ENCODE data around the gene MCM3. TPM values are rescaled to one million over a fixed set of nuclear protein-coding genes. Genes with fewer than 3 reads are reported as not detected.

The MCM3 gene
- polyA plus RNA-seq (2011; rRNA removed) (33.3 and 42.2 TPM in 2 replicates), polyA minus RNA-seq (2011; rRNA and poly(A)+ RNA removed) (26.1 and 28.9 TPM in 2 replicates)

DNA sequence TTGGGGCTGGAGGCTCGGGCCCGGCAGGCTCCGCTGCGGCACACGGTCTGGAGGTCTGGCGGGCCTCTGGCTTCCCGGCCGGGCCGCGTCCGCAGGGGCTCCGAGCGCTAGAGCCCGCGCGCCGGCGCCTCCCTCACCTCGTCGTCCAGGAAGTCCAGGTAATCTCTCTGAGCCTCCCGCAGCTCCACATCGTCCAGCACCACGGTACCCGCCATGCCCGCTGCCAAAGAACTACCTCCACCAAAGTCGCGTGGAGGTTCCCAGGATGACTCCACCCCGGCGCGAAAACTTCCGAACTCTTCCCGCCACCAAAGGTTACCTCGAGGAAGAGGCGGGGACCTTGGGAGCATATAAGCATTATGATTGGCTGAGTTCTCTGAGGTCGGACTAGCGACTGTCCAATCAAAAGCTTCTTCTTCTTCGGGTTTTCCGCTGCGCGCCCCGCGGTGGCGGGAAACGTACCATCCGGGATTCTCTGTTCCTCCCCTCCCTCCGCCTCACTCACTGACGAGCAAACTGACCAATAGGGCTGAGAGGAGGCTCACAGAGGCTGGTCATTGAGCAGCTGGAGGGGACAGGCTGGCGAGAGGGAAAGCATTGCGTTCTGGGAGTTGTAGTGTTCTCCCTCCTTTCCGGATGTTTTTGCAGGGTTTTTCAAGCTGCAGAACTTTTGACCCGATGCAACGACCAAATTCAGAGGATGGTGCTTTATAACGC, at the start of gene MCM3:
MCM3 (minus strand) TSS at position 283 of the 717 bp plus-strand sequence; CDS start at position 215, 68 bp downstream.
- POLR2A ChIA-PET: interaction anchor here (0.6 kb wide), 1 partner anchor 304 kb away, joined by 5 read pairs; no protein-coding TSS in a partner anchor
- DNase-seq (ENCODE audit: low read depth): peak; percentile 99
- CTCF ChIA-PET: interaction anchor here (0.7 to 3.0 kb wide), 12 partner anchors 8 to 379 kb away, joined by 3 to 22 read pairs (median 6); no protein-coding TSS in a partner anchor
- H3K36me3 ChIP-seq (ENCODE audit: control insufficient read depth, insufficient read depth, low read length): peaks cover 2% of the 10 kb centered on the region; the same call in 1 of the 2 replicates
- TF ChIP-seq, protein P1, sequence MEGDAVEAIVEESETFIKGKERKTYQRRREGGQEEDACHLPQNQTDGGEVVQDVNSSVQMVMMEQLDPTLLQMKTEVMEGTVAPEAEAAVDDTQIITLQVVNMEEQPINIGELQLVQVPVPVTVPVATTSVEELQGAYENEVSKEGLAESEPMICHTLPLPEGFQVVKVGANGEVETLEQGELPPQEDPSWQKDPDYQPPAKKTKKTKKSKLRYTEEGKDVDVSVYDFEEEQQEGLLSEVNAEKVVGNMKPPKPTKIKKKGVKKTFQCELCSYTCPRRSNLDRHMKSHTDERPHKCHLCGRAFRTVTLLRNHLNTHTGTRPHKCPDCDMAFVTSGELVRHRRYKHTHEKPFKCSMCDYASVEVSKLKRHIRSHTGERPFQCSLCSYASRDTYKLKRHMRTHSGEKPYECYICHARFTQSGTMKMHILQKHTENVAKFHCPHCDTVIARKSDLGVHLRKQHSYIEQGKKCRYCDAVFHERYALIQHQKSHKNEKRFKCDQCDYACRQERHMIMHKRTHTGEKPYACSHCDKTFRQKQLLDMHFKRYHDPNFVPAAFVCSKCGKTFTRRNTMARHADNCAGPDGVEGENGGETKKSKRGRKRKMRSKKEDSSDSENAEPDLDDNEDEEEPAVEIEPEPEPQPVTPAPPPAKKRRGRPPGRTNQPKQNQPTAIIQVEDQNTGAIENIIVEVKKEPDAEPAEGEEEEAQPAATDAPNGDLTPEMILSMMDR (IDR thresholded peaks at IDR 0.05; ENCODE audit: insufficient read depth, low read depth, low read length): peak; percentile 25; the same call in 1 of the 2 replicates
- H3K4me3 ChIP-seq (ENCODE audit: low read depth, low read length): peak within 1 kb of the TSS; percentile 81
- H3K27me3 ChIP-seq (ENCODE audit: control insufficient read depth, insufficient read depth, low read length): no peaks in the 10 kb centered on the region

- CTCF ChIA-PET: no interaction called here
- Histone ChIP-seq H3K36me3 (ENCODE audit: control insufficient read depth, insufficient read depth, low read length) (no peaks in the 10 kb centered on the region), H3K27me3 (ENCODE audit: control insufficient read depth, insufficient read depth, low read length) (peaks cover 1% of the 10 kb centered on the region; the same call in 1 of the 2 replicates), H3K4me3 (ENCODE audit: low read depth, low read length) (no peak overlapping the region)
- DNase-seq (ENCODE audit: low read depth): no peak
- POLR2A ChIA-PET: no interaction called here
- TF ChIP-seq, protein P1 (IDR thresholded peaks at IDR 0.05; ENCODE audit: insufficient read depth, low read depth, low read length): no peak
Measured at GRCh38 chr6:52333840-52334200, 49.3 kb upstream of the MCM3 start.

- CTCF ChIA-PET: no interaction called here
- TF ChIP-seq, protein P1 (IDR thresholded peaks at IDR 0.05; ENCODE audit: insufficient read depth, low read depth, low read length): no peak
- POLR2A ChIA-PET: no interaction called here
Measured at GRCh38 chr6:52331793-52332457, 47.4 kb upstream of the MCM3 start.

GRCh38 chr6:52330470-52330869, 45.9 kb upstream of the MCM3 start:
- POLR2A ChIA-PET: no interaction called here

More at GRCh38 chr6:52331793-52332457, 47.4 kb upstream of the MCM3 start:
- Histone ChIP-seq H3K4me3 (ENCODE audit: low read depth, low read length) (no peak overlapping the region), H3K36me3 (ENCODE audit: control insufficient read depth, insufficient read depth, low read length) (no peaks in the 10 kb centered on the region), H3K27me3 (ENCODE audit: control insufficient read depth, insufficient read depth, low read length) (peaks cover 1% of the 10 kb centered on the region; the same call in 1 of the 2 replicates)
- DNase-seq (ENCODE audit: low read depth): no peak

More at GRCh38 chr6:52330470-52330869, 45.9 kb upstream of the MCM3 start:
- TF ChIP-seq, protein P1 (IDR thresholded peaks at IDR 0.05; ENCODE audit: insufficient read depth, low read depth, low read length): no peak
- CTCF ChIA-PET: no interaction called here
- Histone ChIP-seq H3K27me3 (ENCODE audit: control insufficient read depth, insufficient read depth, low read length) (peaks cover 1% of the 10 kb centered on the region; the same call in 1 of the 2 replicates), H3K4me3 (ENCODE audit: low read depth, low read length) (no peak overlapping the region), H3K36me3 (ENCODE audit: control insufficient read depth, insufficient read depth, low read length) (no peaks in the 10 kb centered on the region)
- DNase-seq (ENCODE audit: low read depth): no peak

All from BJ (cell line).